H7 (cell line): ENCODE measurements around the gene TUBA1A. TPM values are rescaled to one million over a fixed set of nuclear protein-coding genes. Genes with fewer than 3 reads are reported as not detected.

Source experiments
- DNase-seq: peaks from one replicate; pipeline ENCODE4 v3.0.0; 2012
- H3K27me3 ChIP-seq: 2 replicates; pipeline ENCODE4 v1.6.0; 2011; ENCODE audit warnings: mild to moderate bottlenecking, low read length; ENCODE audit not compliant: control insufficient read depth, insufficient read depth
- H3K36me3 ChIP-seq: replicated peaks from 2 replicates; pipeline ENCODE4 v1.5.1; 2011; ENCODE audit warnings: low read length; ENCODE audit not compliant: control insufficient read depth, insufficient read depth
- H3K4me3 ChIP-seq: 2 replicates; pipeline ENCODE4 v1.5.1; 2011; ENCODE audit warnings: low read depth, mild to moderate bottlenecking, control low read depth, low read length, moderate library complexity; ENCODE audit not compliant: insufficient read depth
- total RNA-seq: library from RNA; depleted of rRNA; stranded (reverse); fragments of >200 nt; shearing (Covaris generic); gene quantifications from 2 replicates; pipeline ENCODE4 v1.2.3, GENCODE V29; 2014; rRNA removed

The TUBA1A gene
- 268 and 321 TPM in 2 replicates for total RNA-seq

DNA sequence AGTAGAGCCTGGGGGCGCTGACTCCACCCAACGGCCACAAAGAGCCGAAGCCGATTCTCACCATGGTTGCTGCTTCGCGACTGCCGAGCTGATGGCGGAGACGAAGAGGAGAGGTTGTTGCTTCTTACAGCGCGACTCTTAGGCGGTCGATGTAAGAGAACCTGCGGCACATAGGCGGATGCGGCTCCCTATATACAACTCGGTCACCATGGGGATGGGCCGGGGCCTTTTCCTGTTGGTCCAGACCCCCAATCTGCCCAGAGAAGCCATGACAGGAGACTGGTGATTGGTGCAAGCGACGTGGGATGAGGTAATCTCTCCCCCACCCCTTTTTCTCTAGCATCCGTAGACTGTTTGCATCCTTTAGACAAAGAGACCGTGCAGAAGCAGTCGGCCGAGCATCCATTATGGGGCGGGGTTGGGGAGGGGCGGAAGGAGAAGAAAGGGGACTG lies at the start of gene TUBA1A:
TSS of gene TUBA1A (minus strand) at position 165 of the 452 bp plus-strand sequence. CDS start at position 64, 101 bp downstream.
- no peaks in the 10 kb centered on the region for H3K27me3 ChIP-seq
- peaks cover 1% of the 10 kb centered on the region for H3K36me3 ChIP-seq
- H3K4me3 ChIP-seq, result peak within 1 kb of the TSS; percentile 80
- DNase-seq, result peak; percentile 94

DNA sequence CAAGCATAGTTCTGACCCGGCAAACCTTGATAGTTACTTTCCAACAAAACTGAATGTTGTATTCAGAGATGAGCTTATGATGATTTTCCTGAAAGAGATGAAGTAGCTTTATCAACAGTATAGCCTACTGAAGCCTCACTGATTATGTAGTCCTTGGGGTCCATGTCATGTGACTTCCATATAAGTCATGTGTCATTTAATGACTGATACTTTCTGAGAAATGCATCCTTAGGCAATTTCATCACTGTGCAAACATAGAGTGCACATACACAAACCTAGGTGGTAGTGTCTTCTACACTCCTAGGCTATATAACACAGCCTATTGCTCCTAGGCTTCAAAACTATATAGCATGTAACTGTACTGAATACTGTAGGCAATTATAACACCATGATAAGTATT lies 47.5 kb upstream of the TUBA1A start:
- no peak overlapping the region for H3K4me3 ChIP-seq
- DNase-seq, result no peak
- H3K27me3 ChIP-seq, result no peaks in the 10 kb centered on the region
- no peaks in the 10 kb centered on the region for H3K36me3 ChIP-seq

DNA sequence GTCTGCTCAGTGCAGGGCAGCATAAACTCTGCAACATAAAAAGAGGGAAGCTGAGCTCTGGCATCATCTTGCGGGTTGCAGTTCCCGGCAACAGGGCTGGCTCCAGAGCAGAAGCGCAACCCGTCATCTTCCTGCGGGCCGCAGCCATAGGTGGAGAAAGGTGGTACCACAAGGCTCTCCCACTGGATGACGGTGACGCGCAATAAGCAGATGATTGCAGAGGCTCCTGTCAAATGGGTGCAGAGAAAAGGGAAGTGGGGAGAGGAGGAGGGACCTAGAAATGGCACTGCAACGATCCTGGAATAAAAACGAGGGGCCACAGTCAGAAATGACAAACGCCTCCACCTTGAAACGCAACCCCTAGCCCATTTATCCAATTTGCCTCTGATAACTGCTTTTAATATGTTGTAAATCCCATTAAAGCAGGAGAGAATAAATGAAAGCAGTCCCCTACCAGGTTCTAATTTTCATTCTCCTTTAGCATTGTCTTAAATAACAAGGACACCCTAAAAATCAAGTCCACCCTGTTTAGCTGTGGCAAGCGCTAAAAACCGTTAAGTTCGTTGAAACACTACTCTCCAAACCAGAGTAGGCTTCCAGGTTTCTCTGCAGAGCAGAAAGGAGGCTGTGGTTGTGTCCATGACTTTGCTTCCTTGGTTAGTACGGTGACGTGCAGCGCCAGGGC lies 45.1 kb upstream of the TUBA1A start:
- Histone ChIP-seq H3K27me3 (no peaks in the 10 kb centered on the region), H3K4me3 (no peak overlapping the region), H3K36me3 (no peaks in the 10 kb centered on the region)
- no peak for DNase-seq

- no peak overlapping the region for H3K4me3 ChIP-seq
- H3K27me3 ChIP-seq, result no peaks in the 10 kb centered on the region
- DNase-seq, result peak; percentile 69
- H3K36me3 ChIP-seq, result no peaks in the 10 kb centered on the region
These were observed 44.3 kb upstream of the TUBA1A start for GRCh38 chr12:49232940-49233841.

GRCh38 chr12:49231878-49232655 lies 43.2 kb upstream of the TUBA1A start:
- no peak for DNase-seq
- no peaks in the 10 kb centered on the region for H3K27me3 ChIP-seq
- no peak overlapping the region for H3K4me3 ChIP-seq

GRCh38 chr12:49230805-49231194 lies 41.9 kb upstream of the TUBA1A start:
- H3K36me3 ChIP-seq, result no peaks in the 10 kb centered on the region
- DNase-seq, result no peak
- no peak overlapping the region for H3K4me3 ChIP-seq
- H3K27me3 ChIP-seq, result no peaks in the 10 kb centered on the region

More at GRCh38 chr12:49231878-49232655, 43.2 kb upstream of the TUBA1A start:
- H3K36me3 ChIP-seq, result no peaks in the 10 kb centered on the region

DNA sequence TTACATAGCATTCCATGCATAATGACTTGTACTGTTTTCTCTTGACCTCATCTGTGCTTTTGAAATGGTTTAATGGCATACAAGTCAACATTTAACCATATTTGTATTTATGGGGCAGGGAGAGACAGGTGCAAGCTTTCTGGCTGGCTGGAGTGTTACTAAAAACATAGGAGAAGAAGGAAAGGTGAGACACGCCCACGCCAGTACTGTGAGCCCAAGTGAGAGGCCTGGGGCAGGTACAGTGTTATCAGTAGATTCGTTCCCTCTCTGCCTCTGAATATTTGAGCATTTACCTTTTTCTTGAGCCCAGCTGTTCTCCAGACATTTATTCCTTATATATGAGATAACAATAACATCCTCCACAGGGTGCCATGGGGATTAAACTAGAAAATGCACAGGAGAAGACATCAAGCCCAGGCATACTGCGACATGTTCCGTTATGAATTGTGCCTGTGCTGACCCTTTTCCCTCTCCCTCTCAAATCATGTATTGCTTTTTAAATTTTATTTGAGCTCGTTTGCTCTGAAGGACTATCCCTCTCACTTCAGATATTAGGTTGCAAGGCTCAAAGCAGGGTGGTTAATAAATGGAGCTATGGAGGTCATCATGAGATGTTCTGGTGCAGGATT lies 41.4 kb upstream of the TUBA1A start:
- Histone ChIP-seq H3K36me3 (no peaks in the 10 kb centered on the region), H3K4me3 (no peak overlapping the region), H3K27me3 (no peaks in the 10 kb centered on the region)
- DNase-seq, result no peak

DNA sequence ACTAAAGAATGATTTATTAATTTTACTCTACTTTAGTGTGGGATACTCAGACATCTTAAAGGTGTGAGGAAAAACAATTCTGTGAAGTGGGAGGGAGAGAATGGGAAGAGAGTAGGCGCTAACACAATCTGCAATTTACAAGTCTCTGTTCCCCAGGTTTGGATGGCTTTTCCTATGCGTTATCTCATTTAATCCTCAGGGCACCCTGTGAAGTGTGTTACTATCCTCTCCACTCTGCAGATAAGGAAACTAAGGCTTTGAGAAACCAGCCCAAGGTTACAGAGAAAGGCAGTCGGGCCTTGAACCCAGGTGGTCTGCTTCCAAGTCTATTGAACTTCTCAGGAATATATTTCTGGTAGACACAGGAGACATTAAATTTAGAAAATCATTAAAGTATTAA lies 39.8 kb upstream of the TUBA1A start:
- H3K4me3 ChIP-seq, result no peak overlapping the region
- no peak for DNase-seq
- no peaks in the 10 kb centered on the region for H3K36me3 ChIP-seq
- H3K27me3 ChIP-seq, result no peaks in the 10 kb centered on the region

- no peak for DNase-seq
- H3K36me3 ChIP-seq, result no peaks in the 10 kb centered on the region
- no peaks in the 10 kb centered on the region for H3K27me3 ChIP-seq
- no peak overlapping the region for H3K4me3 ChIP-seq
These were observed 38.8 kb upstream of the TUBA1A start for GRCh38 chr12:49227713-49228112.

- Histone ChIP-seq H3K36me3 (no peaks in the 10 kb centered on the region), H3K4me3 (no peak overlapping the region), H3K27me3 (no peaks in the 10 kb centered on the region)
- DNase-seq, result no peak
These were observed 36.8 kb upstream of the TUBA1A start for GRCh38 chr12:49225576-49226166.

- DNase-seq, result no peak
- H3K27me3 ChIP-seq, result no peaks in the 10 kb centered on the region
- H3K36me3 ChIP-seq, result no peaks in the 10 kb centered on the region
These were observed 34.9 kb upstream of the TUBA1A start for GRCh38 chr12:49223590-49224369.

GRCh38 chr12:49223122-49223521 lies 34.2 kb upstream of the TUBA1A start:
- DNase-seq, result no peak
- no peaks in the 10 kb centered on the region for H3K36me3 ChIP-seq
- H3K4me3 ChIP-seq, result no peak overlapping the region
- H3K27me3 ChIP-seq, result no peaks in the 10 kb centered on the region

More at GRCh38 chr12:49223590-49224369, 34.9 kb upstream of the TUBA1A start:
- no peak overlapping the region for H3K4me3 ChIP-seq

GRCh38 chr12:49220972-49221371 lies 32.1 kb upstream of the TUBA1A start:
- Histone ChIP-seq H3K27me3 (no peaks in the 10 kb centered on the region), H3K36me3 (no peaks in the 10 kb centered on the region), H3K4me3 (no peak overlapping the region)
- DNase-seq, result no peak
